ENCODE results near the gene CCK. TPM values are rescaled to one million over a fixed set of nuclear protein-coding genes. Genes with fewer than 3 reads are reported as not detected.

CCK gene
- total RNA-seq, 1 donor from 2014 or later: not detected

GRCh38 chr3:42269647-42270046 lies 3.7 kb upstream of the CCK start:
- no peak for ATAC-seq
- no peak for DNase-seq (ENCODE audit: low spot score)

- no peak for ATAC-seq
Observed at GRCh38 chr3:42267878-42268277, 1.9 kb upstream of the CCK start.

GRCh38 chr3:42265059-42265991 lies 660 bp downstream of the CCK start:
- ATAC-seq (no peak), DNase-seq (ENCODE audit: low spot score) (no peak)

More at GRCh38 chr3:42267878-42268277, 1.9 kb upstream of the CCK start:
- no peak for DNase-seq (ENCODE audit: low spot score)

GRCh38 chr3:42264399-42265058 lies 1.5 kb downstream of the CCK start:
- ATAC-seq: peak; percentile 35
- no peak for DNase-seq (ENCODE audit: low spot score)

GRCh38 chr3:42263354-42264346 lies 2.3 kb downstream of the CCK start:
- ATAC-seq (peak; percentile 41), DNase-seq (ENCODE audit: low spot score) (no peak)

GRCh38 chr3:42262525-42262924 lies 3.5 kb downstream of the CCK start:
- ATAC-seq (no peak), DNase-seq (ENCODE audit: low spot score) (no peak)

- ATAC-seq: no peak
- DNase-seq (ENCODE audit: low spot score): no peak
Observed at GRCh38 chr3:42257007-42257406, 9.0 kb downstream of the CCK start.

GRCh38 chr3:42256135-42256819 lies 9.7 kb downstream of the CCK start:
- ATAC-seq (no peak), DNase-seq (ENCODE audit: low spot score) (no peak)

- DNase-seq (ENCODE audit: low spot score) (no peak), ATAC-seq (no peak)
Observed at GRCh38 chr3:42254566-42254965, 11.4 kb downstream of the CCK start.

- DNase-seq (ENCODE audit: low spot score): no peak
- no peak for ATAC-seq
Observed at GRCh38 chr3:42250761-42251160, 15.2 kb downstream of the CCK start.

GRCh38 chr3:42247576-42248027 lies 18.4 kb downstream of the CCK start:
- peak; percentile 95 for ATAC-seq

GRCh38 chr3:42246091-42246490 lies 19.9 kb downstream of the CCK start:
- DNase-seq (ENCODE audit: low spot score): no peak
- no peak for ATAC-seq

More at GRCh38 chr3:42247576-42248027, 18.4 kb downstream of the CCK start:
- peak; percentile 61 for DNase-seq (ENCODE audit: low spot score)

- ATAC-seq (no peak), DNase-seq (ENCODE audit: low spot score) (no peak)
Observed at GRCh38 chr3:42236611-42237010, 29.4 kb downstream of the CCK start.

GRCh38 chr3:42235532-42235931 lies 30.5 kb downstream of the CCK start:
- no peak for ATAC-seq
- DNase-seq (ENCODE audit: low spot score): no peak

GRCh38 chr3:42230860-42231259 lies 35.1 kb downstream of the CCK start:
- peak; percentile 74 for DNase-seq (ENCODE audit: low spot score)
- ATAC-seq: peak; percentile 93

- DNase-seq (ENCODE audit: low spot score): no peak
- ATAC-seq: peak; percentile 73
Observed at GRCh38 chr3:42229942-42230688, 35.9 kb downstream of the CCK start.

- ATAC-seq: peak; percentile 14
- no peak for DNase-seq (ENCODE audit: low spot score)
Observed at GRCh38 chr3:42229266-42229941, 36.6 kb downstream of the CCK start.

GRCh38 chr3:42228796-42229195 lies 37.2 kb downstream of the CCK start:
- no peak for ATAC-seq
- DNase-seq (ENCODE audit: low spot score): no peak

Data from left lobe of liver (tissue), 2 donors.